Vagina (tissue), 2 donors: Measurements from ENCODE around the gene UBA3.

Experiments
- CTCF ChIP-seq, 3 experiments: fragments of 450-650 bp in 2 of 3; fragments of 200-600 bp in 1 of 3; sonication (generic) in 1 of 3; IDR thresholded peaks; one replicate each; pipeline ENCODE4 v1.5.1; 2017 to 2019; ENCODE audit warnings: antibody characterized with exemption in 3 of 3, mild to moderate bottlenecking in 2 of 3, moderate library complexity in 2 of 3
- POLR2AphosphoS5 ChIP-seq, 2 donors: sonication (generic); formaldehyde crosslinking; IDR thresholded peaks; one replicate each; pipeline ENCODE4 v1.9.0; 2017; ENCODE audit warnings: antibody characterized with exemption in 2 of 2, mild to moderate bottlenecking in 2 of 2, low read depth in 1 of 2; ENCODE audit not compliant: insufficient read depth in 1 of 2

- no peak for TF ChIP-seq POLR2AphosphoS5 (IDR thresholded peaks at IDR 0.05; ENCODE audit: insufficient read depth in 1 of 2, low read depth in 1 of 2)
- TF ChIP-seq CTCF (IDR thresholded peaks at IDR 0.05): no peak
These were observed 21.3 kb downstream of the UBA3 start for GRCh38 chr3:69058947-69059224.
